ENCODE results near the gene ZP1.

ZP1 gene

GRCh38 chr11:60852982-60853950, 14.1 kb upstream of the ZP1 start:
- Histone ChIP-seq H3K9me3 (ENCODE audit: control insufficient read depth, insufficient read depth, low read length) (no peaks in the 10 kb centered on the region), H3K4me3 (ENCODE audit: low read length) (no peak overlapping the region), H3K27ac (ENCODE audit: low read depth, low read length) (no peak overlapping the region), H3K79me2 (ENCODE audit: control insufficient read depth, low read length) (no peaks in the 10 kb centered on the region), H3K4me2 (ENCODE audit: low read length) (no peak overlapping the region), H3K9me2 (replicated peaks; ENCODE audit: control insufficient read depth, low read length) (no peaks in the 10 kb centered on the region), H3F3A (ENCODE audit: control insufficient read depth, insufficient read depth) (no peaks in the 10 kb centered on the region), H3K27me3 (ENCODE audit: control insufficient read depth, low read length) (no peaks in the 10 kb centered on the region), H3K36me3 (ENCODE audit: control insufficient read depth, low read length) (peaks cover 40% of the 10 kb centered on the region), H4K20me1 (ENCODE audit: control insufficient read depth, insufficient read depth, low read depth, low read length) (no peaks in the 10 kb centered on the region), H3K4me1 (ENCODE audit: control insufficient read depth, low read length) (peaks cover 4% of the 10 kb centered on the region)
- TF ChIP-seq CTCF (IDR thresholded peaks at IDR 0.05; ENCODE audit: low read depth, low read length, poor library complexity, severe bottlenecking) (no peak), EZH2phosphoT487 (IDR thresholded peaks at IDR 0.05; ENCODE audit: borderline replicate concordance, low read length) (no peak)

GRCh38 chr11:60854140-60854846, 13.0 kb upstream of the ZP1 start:
- Histone ChIP-seq H3K27ac (ENCODE audit: low read depth, low read length) (no peak overlapping the region), H3K27me3 (ENCODE audit: control insufficient read depth, low read length) (no peaks in the 10 kb centered on the region), H3K4me3 (ENCODE audit: low read length) (no peak overlapping the region), H4K20me1 (ENCODE audit: control insufficient read depth, insufficient read depth, low read depth, low read length) (no peaks in the 10 kb centered on the region), H3F3A (ENCODE audit: control insufficient read depth, insufficient read depth) (no peaks in the 10 kb centered on the region), H3K9me2 (replicated peaks; ENCODE audit: control insufficient read depth, low read length) (no peaks in the 10 kb centered on the region), H3K79me2 (ENCODE audit: control insufficient read depth, low read length) (no peaks in the 10 kb centered on the region), H3K9me3 (ENCODE audit: control insufficient read depth, insufficient read depth, low read length) (no peaks in the 10 kb centered on the region), H3K36me3 (ENCODE audit: control insufficient read depth, low read length) (peaks cover 30% of the 10 kb centered on the region), H3K4me1 (ENCODE audit: control insufficient read depth, low read length) (peaks cover 13% of the 10 kb centered on the region), H3K4me2 (ENCODE audit: low read length) (no peak overlapping the region)
- TF ChIP-seq CTCF (IDR thresholded peaks at IDR 0.05; ENCODE audit: low read depth, low read length, poor library complexity, severe bottlenecking) (no peak), EZH2phosphoT487 (IDR thresholded peaks at IDR 0.05; ENCODE audit: borderline replicate concordance, low read length) (no peak)

- peaks cover 22% of the 10 kb centered on the region for H3K36me3 ChIP-seq (ENCODE audit: control insufficient read depth, low read length)
- H3K4me3 ChIP-seq (ENCODE audit: low read length): no peak overlapping the region
- H3K9me3 ChIP-seq (ENCODE audit: control insufficient read depth, insufficient read depth, low read length): no peaks in the 10 kb centered on the region
- no peak overlapping the region for H3K27ac ChIP-seq (ENCODE audit: low read depth, low read length)
- no peaks in the 10 kb centered on the region for H3F3A ChIP-seq (ENCODE audit: control insufficient read depth, insufficient read depth)
- no peaks in the 10 kb centered on the region for H3K79me2 ChIP-seq (ENCODE audit: control insufficient read depth, low read length)
- no peaks in the 10 kb centered on the region for H3K27me3 ChIP-seq (ENCODE audit: control insufficient read depth, low read length)
- H4K20me1 ChIP-seq (ENCODE audit: control insufficient read depth, insufficient read depth, low read depth, low read length): no peaks in the 10 kb centered on the region
- H3K4me1 ChIP-seq (ENCODE audit: control insufficient read depth, low read length): peaks cover 13% of the 10 kb centered on the region
- H3K9me2 ChIP-seq (replicated peaks; ENCODE audit: control insufficient read depth, low read length): no peaks in the 10 kb centered on the region
- H3K4me2 ChIP-seq (ENCODE audit: low read length): no peak overlapping the region
- TF ChIP-seq CTCF (IDR thresholded peaks at IDR 0.05; ENCODE audit: low read depth, low read length, poor library complexity, severe bottlenecking) (no peak), EZH2phosphoT487 (IDR thresholded peaks at IDR 0.05; ENCODE audit: borderline replicate concordance, low read length) (no peak)
Observed at GRCh38 chr11:60854847-60855725, 12.3 kb upstream of the ZP1 start.

Data from DOHH2 (cell line).